ENCODE data around the gene UQCRHL.

DNA sequence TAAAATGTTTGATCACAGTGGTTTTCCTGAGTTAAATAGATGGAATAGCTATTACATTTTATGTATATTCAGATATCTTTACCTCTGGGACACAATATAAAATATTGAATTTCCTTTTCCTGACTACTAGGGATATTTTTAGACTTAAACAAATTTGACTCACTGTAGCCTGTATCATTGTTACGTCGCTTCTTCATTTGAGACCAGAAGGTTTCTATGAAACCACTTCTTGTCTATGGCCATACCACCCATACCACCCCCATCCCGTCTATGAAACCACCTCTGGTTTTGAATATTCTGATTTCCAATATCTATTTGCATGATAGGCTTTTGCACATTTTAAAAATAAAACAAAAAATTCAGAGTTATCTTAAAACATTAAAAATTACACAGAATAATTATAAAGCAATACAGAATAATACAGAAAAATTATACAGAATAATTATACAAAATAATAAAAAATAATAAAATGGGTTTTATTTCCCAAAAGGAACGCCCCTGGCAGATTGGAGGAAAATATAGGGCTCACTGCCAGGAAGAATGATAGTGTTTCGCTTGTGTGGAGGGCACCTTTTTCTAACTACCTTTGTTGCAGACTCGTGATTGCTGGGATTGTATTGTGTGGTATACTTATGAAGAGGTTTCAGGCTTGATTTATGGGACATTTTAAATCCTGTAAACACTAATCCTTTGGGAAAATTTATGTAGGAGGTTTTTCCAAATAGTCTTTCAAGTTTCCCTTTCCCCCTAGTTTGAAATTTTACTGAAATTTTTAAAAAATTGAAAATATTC lies 44.8 kb upstream of the UQCRHL start:
- TF ChIP-seq, protein P1, sequence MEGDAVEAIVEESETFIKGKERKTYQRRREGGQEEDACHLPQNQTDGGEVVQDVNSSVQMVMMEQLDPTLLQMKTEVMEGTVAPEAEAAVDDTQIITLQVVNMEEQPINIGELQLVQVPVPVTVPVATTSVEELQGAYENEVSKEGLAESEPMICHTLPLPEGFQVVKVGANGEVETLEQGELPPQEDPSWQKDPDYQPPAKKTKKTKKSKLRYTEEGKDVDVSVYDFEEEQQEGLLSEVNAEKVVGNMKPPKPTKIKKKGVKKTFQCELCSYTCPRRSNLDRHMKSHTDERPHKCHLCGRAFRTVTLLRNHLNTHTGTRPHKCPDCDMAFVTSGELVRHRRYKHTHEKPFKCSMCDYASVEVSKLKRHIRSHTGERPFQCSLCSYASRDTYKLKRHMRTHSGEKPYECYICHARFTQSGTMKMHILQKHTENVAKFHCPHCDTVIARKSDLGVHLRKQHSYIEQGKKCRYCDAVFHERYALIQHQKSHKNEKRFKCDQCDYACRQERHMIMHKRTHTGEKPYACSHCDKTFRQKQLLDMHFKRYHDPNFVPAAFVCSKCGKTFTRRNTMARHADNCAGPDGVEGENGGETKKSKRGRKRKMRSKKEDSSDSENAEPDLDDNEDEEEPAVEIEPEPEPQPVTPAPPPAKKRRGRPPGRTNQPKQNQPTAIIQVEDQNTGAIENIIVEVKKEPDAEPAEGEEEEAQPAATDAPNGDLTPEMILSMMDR (IDR thresholded peaks at IDR 0.05): no peak
- TF ChIP-seq POLR2A (IDR thresholded peaks at IDR 0.05): no peak
